Activated naive CD4-positive, alpha-beta T cell treated with anti-CD3 and anti-CD28 coated beads, Interleukin-2, amount 50 U/mL, for 16 hours (primary cell): Measurements from ENCODE around the gene SKOR1.

ENCODE experiments used
- DNase-seq: peaks from one replicate; pipeline ENCODE4 v3.0.0-alpha.2; 2020

The SKOR1 gene

DNA sequence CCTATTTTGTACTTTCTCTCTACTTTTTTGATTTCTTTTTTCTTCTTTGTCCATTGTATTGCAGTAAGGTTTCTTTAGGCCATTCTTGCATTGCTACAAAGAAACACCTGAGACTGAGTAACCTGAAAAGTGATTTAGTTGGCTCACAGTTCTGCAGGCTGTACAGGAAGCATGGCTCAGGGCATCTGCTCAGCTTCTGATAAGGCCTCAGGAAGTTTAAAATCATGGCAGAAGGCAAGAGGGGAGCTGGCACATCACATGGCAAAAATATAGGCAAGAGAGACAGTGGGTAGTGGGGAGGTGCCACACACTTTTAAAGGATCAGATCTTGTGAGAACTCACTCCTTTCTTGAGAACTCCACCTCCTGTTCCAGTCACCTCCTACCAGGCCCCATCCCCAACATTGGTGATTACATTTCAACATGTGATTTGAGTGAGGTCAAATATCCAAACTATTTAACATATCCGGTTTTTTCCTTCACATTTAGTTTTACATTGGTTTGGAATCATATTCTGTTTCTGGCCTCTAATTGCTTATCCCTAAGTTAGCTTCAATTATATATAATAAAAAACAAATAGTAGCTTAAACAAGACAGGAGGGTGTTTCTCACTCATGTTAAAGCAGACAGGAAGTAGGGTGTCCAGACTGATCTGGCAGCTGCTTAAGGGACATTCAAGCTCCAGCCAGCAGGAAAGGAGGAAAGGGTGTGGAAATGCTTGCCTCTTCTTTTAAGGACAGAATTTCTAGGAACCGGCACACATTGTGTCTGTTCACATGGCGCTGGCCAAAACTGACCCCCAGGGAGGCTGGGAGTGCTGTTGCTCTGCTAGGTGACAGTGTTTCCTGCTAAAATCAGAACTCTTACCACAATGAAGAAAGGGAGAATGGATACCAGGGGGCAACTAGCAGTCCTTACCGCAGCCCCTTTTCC, 28.8 kb upstream of the SKOR1 start:
- DNase-seq = no peak

DNA sequence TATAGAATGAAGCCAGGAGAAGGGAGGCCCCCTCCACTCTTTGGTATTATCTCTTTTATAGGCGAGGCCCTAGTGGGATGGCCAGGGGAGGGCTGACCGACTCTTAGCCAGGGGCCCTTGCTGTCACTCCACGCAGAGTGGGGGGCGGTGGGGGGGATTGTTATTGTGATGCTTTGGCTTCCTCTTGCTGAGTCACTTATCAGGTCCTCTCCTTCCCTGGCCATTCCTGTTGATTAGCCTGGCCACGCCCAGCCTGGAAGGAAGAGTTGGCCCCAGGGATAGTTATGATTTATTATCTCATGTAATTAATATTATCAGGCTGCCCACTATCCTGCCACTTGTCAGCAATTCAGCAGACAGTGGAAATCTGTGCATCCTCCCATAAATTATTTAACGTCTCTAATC, 25.5 kb upstream of the SKOR1 start:
- no peak for DNase-seq

DNA sequence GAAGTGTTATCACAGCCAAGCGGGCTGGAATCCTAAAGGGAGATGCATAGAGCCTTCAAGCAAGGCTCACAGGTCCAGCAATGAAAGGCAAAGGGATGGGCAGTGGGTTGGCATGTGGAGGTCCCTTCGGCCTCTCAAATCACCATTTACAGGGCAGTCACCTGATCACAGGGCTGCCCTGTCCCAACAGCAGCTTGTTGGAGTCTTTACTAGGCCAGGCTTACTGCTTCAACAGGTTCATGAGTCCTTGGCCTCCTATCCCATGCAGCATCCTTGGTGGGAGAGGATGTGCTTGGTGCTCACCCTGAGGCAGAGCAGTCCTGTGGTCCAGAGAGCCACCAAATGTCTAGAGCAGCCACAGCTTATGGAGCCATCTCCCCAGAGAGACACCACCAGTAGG, 24.2 kb upstream of the SKOR1 start:
- no peak for DNase-seq

DNA sequence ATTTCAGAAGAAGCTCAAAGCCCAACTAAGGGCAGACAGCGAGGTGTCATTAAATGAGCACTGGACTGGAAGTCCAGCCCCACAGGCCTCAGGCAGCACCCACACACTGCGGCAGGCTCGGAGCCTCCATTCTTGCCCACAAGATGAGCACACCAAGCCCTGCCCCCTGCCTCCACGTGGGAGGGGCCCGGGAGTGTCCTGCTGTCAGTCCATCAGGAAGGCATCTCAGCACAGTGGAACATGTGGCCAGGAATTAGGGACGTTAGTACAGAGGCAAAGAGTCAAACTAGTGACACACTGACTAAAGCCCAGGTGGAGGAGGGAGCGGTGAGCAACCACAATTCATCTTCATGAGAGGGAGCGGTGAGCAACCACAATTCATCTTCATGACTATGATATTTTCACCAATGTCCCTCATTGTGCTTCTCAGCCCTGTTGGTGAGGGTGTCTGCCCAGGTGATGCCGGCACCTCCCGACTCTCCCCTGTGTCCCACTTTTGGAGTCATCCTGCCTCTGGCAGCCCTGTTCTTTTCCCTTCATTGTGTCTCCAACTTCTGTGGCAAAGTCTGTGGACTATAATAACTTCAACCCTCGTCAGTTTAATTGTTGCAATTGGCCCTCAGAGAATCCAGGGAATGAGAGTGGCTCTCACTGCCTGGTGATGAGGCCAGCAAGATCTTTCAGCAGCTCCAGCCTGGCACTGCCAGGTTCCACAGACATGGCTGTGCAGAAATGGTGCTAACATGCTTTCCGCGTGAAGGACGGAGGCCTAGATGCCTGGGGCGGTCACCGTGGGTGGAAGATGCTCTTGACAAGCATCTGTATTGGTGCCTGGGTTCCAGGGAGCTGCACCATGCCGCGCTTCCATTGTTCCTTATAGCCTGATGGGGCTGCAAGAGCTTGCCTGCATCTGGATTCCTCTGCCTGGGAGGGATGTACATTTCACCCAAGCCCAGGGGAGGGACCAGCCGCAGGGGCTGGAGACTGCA, 23.1 kb upstream of the SKOR1 start:
- DNase-seq = no peak

DNA sequence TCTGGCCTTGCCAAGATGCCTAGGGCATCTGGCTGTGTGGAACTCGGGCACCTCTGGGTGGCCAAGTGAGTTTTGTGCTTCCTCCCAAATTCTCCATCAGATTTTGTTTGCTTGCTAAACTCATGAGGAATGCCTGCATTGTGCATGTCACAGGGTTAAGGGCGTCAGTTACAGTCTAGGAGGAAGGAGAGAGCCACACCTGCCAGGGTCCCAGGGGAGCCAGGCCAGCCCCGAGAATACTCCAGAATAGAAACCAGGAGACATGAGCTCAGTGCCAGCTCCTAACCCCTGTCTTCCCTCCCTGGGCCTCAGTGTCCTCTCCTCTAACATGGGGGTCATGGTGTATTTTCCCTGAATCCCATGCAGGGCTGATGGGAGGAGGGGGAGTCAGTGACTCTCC, 22.0 kb upstream of the SKOR1 start:
- DNase-seq = no peak

DNA sequence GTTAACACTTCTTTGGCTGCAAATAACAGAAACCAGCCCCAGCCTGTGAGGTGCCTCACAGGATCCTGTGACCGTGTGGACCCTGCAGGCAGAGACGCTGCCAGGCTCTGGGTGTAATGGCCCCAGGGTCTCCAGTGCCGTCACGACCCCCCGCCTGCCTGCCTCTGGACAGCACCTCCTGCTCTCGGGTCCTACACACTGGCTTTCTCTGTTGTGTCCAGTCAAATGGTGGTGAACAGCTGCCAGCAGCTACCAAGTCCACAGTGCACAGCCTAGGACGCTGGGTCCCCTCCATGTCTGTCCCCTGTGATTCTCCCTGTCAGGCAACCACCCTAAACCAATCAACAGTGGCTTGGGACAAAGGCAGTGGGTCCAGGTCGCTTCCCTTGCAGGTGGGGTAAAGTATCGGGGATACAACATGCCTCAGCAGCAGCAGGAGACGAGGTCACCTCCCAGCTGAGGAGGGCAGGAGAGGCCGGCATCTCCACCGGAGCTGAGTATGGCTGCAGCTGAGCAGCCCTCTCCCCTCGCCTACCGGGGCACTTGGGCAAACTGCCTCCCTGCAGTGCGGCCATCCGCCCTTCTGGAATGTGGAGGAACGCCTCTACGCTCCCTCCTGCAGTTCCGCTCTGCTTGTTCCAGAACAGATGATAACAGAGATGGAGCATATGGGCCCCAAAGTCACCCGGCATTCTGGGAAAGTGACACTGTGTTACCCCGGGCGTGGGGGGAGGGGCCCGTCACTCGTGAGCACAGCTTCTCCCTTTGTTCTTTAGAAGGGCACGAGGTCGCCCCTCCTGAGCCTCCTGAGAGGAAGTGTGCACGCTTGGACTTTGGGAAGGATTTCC, 21.1 kb upstream of the SKOR1 start:
- no peak for DNase-seq

DNA sequence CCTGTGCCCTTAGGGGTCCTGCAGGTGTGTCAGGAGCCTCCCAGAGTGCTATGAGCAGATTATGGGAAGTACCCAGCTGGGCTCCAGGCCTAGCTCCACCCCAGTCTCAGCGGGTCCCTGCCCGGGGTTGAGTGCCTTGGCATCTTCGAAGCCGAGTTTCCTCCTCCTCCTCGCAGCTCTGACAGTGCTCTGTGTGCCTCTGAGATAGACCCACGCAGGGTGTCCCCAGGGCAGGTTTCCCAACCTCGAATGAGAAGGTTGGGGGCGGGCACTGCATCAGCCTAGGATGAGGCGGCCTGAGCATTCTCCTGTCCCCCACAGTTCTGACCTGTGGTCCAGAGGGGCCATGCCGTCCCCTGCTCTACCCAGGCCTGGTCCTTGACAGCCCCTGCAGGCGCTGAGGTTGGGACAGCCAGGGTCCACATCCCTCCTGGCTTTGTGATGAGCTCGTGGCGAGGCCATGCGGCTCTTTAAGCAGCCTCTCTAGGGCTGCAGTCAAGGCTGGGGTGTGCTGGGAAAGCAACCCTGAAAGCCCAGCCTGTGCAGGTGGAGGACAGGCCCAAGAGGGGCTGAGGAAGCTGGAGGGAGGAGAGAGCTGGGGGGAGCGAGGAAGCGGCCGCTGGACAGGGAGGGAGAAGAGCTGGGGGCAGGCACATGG, 20.2 kb upstream of the SKOR1 start:
- DNase-seq = no peak

DNA sequence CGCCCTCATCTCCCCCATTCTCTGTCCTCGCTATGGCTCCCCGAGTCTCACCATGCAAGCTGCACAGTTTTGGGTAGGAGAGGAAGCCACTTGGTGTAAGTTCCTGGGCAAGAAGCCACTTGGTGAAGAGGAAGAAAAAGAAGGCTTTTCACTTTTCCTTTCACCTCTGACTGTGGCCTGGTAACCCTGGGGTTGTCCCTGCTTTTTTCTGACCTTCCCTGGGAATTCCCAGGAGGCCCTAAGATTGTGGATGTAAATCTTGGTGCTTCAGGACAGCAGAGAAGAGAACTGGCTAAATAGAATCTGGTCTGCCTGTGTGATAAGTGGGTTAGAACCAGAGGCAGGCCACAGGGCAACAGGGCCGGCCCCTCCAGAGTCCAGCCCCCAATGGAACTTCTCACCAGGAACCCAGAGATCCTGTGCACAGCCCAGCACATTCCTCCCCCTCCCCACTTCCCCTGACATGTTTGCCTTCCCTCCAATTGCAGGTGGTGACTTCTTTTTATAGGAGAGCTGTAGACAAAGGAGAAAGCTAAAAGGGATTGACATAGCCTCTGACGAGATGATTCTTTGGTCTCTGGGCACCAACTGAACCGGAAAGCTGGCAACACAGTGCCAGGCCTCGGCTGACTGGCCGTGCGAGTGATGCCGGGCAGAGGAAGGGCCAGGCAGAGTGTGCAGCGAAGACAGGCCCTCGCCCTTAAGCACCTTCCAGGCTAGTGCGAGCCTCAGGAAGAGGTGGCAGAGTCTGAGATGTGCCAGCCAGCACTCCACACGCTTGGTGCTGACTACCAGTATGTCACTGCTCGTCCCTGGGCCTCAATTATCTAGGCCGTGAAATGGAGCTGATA, 19.4 kb upstream of the SKOR1 start:
- no peak for DNase-seq

DNA sequence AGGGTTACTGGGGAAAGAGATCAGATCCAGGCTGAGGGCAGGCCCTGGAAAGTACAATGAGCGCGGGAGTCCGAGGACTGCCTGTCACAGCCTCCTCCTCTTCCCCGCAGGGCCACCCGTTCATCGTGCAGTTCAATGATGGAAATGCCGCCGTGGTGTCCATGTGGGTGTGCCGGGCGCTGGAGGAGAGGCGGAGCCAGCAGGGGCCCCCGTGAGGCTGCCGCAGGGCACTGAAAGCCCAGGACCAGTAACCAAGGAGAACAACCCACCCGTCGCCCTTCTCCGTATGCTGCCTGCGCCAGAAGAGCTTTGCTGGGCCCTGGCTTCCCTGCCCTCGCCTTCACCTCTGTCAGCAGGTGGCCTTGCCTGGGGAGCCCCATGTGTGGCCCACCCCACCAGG, 18.8 kb upstream of the SKOR1 start:
- DNase-seq = no peak

DNA sequence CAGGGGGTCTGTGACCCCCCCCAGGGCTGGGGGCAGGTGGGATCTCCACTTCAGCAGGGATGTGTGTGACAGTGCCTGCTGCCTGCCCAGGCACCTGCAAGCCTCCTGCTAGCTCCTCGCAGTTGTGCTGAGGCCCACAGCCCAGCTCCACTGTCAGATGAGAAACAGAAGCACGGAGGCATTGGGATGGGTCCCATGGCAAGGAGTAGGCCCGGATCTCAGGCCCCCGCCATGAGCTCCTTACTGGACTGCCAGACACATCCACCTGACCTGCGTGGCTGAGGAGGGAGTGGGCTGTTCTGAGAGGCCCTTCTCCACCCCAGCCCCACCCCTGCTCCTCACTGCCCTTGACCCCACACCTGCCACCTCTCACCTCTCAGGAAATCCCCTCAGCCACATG, 18.2 kb upstream of the SKOR1 start:
- DNase-seq = no peak

DNA sequence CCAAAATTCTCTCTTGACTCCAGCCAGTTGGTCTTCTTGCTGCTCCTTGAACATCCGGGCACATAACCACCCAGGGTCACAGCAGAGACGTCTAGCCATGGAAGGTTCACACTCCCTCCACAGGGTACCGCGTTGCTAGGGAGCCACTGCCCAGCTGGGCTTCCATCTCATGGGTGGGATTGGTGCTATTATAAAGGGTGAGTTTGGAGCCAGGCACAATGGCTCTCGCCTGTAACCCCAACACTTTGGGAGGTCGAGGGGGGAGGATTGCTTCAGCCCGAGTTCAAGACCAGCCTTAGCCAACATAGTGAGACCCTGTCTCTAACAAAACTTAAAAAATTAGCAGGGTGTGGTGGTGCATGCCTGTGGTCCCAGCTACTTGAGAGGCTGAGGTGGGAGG, 17.5 kb upstream of the SKOR1 start:
- DNase-seq = no peak

DNA sequence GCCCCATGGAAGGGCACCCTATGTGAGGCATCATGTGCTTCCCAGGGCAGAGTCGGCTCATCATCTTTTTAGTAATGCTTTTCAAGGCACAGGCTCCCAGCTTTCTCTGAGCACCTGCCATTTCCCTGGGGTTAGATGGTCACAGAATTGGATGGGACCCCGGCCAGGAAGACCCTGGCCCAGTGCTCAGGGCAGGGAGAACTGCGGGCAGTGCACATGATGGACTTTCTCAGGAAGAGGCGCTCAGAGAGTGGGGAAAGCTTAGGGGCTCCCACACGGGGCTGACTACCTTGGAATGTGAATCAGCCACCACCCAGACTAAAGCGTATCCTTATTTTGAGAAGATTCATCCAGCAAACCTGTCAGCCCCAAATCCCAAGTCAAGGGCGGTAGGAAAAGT, 16.5 kb upstream of the SKOR1 start:
- no peak for DNase-seq

DNA sequence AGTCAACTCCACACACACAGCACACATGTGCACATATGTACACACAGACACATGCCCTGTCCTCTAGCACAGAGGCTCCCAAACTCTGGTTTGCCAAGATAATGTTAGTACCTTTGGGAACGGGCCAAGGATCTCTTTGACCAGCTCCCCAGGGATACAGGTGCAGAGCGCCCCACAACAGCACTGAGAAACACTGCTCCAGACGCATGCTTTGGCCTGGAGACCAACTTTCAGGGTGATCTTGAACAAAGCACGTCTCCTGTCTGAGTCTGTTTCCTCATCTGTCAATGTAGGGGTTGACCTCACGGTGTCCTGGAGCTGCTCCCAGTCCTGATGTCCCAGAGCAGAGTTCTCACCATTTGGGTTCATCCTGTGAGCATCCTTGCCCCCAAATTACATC, 15.9 kb upstream of the SKOR1 start:
- DNase-seq = no peak

DNA sequence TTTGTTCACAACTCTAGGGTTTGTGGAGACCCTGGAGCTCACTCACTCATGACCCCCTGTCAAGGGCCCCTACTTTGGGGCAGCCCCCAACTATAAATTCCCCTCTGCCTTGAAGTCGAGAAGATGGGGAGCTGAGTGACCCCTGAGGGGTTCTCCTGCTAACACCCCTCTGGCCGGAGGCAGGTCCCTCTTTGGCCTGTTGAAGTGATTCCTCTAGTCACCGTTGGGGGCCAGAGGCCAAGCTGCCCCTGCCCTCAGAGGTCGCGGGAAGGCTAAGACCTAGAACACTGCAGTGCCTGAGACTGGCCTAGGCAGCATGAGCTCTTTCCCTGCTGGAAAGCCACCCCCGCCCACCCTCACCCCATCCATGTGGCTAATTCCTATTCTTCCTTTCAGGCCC, 15.4 kb upstream of the SKOR1 start:
- no peak for DNase-seq

DNA sequence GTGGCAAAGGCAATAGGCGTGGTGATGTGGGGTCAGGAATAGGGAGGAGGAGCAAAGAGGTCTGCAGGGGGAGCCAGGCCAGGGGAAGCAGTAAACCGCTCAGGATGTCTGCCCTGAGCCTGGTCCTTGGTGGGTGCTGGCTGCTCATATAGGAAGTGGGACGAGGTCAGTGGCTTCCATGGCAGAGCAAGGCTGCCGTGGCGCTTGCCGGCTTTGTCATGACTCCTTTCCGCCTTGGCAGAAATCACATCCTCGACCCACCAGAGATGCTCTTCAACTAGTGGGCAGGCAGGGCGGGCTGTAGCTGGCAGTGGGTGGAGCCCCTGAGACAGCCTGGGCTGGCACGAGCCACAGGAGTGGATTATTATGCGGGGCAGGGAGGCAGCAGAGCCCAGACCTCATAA, 13.1 kb upstream of the SKOR1 start:
- no peak for DNase-seq

DNA sequence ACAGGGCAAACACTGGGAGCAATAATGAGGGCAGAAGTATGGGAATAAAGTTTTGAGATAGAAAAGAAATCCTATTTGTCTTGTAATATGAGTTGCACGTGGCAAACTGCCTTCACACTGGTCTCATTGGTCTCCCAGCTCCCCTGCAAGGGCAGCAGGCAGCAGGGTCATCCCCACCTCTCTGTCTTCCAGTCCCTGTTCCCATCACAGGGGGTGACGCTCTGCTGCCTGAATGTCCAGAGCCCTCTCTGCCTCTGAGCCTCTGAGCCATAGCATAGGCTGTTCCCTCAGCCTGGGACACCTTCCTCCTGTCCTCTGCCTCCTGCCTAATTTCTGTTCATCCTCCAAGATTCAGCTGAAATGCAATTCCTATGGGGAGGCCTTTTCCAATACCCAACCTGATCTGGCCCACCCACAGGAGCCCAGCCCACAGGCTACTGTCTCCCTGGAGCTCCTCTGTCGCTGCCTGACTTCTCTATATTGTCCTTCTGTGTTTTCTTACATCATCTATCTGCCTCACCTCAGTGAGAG, 12.1 kb upstream of the SKOR1 start:
- no peak for DNase-seq

DNA sequence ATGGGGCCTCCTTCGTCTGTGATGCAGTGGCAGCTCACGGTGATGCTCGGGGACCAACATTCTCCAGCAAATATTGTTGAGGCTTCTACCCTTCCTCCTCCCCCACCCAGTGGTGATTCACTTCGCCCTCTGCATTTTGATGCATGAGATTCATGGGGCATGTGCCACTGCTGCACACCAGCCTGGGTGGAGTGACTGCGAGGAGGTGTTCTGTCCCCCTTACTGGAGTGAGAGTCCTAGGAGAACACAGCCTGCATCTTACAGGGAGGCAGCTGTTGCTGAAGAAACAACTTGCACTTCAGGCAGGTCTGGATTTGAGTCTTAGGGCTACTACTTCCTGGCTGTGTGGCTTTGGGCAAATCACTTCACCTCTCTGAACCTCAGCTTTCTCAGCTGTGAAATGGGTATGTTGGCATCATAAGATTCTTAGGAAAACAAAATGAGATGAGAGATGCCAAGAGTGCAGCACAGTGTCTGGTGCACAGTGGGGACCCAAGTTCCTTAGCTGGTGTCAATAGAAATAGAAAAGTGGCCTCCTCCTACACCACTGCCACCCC, 10.2 kb upstream of the SKOR1 start:
- DNase-seq = no peak

DNA sequence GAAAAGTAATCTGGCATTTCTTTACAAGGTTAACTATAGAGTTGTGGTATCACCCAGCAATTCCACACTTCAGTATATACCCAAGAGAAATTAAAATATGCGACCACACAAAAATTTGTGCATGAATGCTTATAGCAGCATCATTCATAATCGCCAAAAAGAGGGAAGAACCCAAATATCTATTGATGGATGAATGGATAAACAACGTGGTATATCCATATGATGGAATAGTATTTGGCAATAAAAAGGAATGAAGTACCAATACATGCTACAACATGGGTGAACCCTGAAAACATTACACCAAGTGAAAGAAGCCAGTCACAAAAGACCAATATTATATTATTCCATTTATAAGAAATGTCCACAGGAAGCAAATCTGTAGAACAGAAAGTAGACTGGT, 8.6 kb upstream of the SKOR1 start:
- DNase-seq = no peak

DNA sequence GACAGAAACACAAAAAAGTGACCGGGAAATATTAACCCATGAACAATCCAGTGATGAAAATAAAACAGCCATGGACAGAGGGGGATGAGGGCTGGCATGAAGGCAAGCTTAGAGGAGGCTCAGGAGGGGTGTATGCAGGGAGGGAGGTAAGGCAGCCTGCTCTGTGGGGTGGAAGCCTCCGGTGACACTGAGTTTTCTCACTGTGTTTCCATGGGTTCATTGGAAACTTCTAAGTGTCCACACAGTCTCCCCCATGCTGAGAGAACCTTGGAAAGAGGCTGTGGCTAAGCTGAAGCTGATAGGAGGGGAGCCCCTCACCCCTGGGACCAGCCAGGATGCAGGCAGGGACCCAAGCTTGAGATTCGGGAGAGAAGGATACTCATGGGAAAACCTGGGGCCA, 6.8 kb upstream of the SKOR1 start:
- DNase-seq = no peak

DNA sequence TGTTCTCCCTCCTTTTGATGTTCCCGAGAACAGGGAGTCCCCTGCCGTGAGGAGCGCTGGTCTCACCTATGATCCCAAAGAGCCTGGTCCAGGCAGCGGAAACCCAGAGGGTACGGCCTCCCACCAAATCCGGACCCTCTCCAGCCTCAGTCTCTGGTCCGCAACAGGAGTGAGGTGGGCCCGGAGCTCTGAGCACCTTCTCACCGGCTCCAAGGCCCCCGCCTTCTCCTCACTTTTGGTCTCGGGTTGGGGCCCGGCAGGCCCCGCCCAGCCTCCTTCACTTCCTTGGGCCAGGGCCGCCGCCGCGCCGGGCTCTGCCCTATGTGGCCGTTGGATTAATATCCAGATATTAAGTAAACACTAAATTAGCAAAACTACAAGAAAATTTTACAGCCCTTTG, 5.7 kb upstream of the SKOR1 start:
- no peak for DNase-seq
